ENCODE results near the gene PRND. TPM values are rescaled to one million over a fixed set of nuclear protein-coding genes. Genes with fewer than 3 reads are reported as not detected.

The PRND gene
- total RNA-seq, 8 experiments from 2014 or later = 0.08 to 37.8 (median 0.29) TPM; not detected in 1

- 40 to 100% (median 100%) methylated on average over 1 to 4 of the region's 4 CpGs; no CpG with 5 or more reads in 3 of the 10 experiments for WGBS, 10 experiments
- no peak overlapping the region for H3K27ac ChIP-seq
- ATAC-seq (replicated peaks in 6 of 8) = peak in 1 of 8 experiments; percentile 39
- no peak overlapping the region for H3K4me3 ChIP-seq
- H3K4me1 ChIP-seq (replicated peaks in 1 of 2) = no peaks in the 10 kb centered on the region
- in situ Hi-C loops (cut with MboI; ENCODE audit: low pct_unique_long_range_greater_than_20kb in 2 of 9, low sequenced_read_pairs in 9 of 9, unreplicated experiment in 9 of 9) = no loop called here
These were observed 52.5 kb downstream of the PRND start for GRCh38 chr20:4774207-4774606.

GRCh38 chr20:4775322-4776078, 53.8 kb downstream of the PRND start:
- in situ Hi-C loops (cut with MboI; ENCODE audit: low pct_unique_long_range_greater_than_20kb in 2 of 9, low sequenced_read_pairs in 9 of 9, unreplicated experiment in 9 of 9) = loop anchor here in 1 of 9 experiments (25.0 kb wide), 1 partner anchor 312 kb away; no protein-coding TSS in a partner anchor
- H3K27ac ChIP-seq = no peak overlapping the region
- H3K4me3 ChIP-seq = no peak overlapping the region
- WGBS, 10 experiments = 44 to 89% (median 74%) methylated on average over 1 to 15 of the region's 21 CpGs
- H3K4me1 ChIP-seq (replicated peaks in 1 of 2) = no peaks in the 10 kb centered on the region
- ATAC-seq (replicated peaks in 6 of 8) = no peak

GRCh38 chr20:4776079-4776630, 54.4 kb downstream of the PRND start:
- Histone ChIP-seq H3K4me3 (no peak overlapping the region), H3K27ac (no peak overlapping the region), H3K4me1 (replicated peaks in 1 of 2) (no peaks in the 10 kb centered on the region)
- 10 to 51% (median 38%) methylated on average over 2 to 3 of the region's 14 CpGs; no CpG with 5 or more reads in 6 of the 10 experiments for WGBS, 10 experiments
- in situ Hi-C loops (cut with MboI; ENCODE audit: low pct_unique_long_range_greater_than_20kb in 2 of 9, low sequenced_read_pairs in 9 of 9, unreplicated experiment in 9 of 9) = loop anchor here in 1 of 9 experiments (25.0 kb wide), 1 partner anchor 311 kb away; no protein-coding TSS in a partner anchor
- ATAC-seq (replicated peaks in 6 of 8) = no peak

Other genes starting within 250 kb of the PRND start
- gene PRNP, start 35.5 kb upstream of the PRND start, total RNA-seq = 100 to 1,000 TPM in 2 of 8 experiments, 10 to 100 TPM in 6; 25.1 to 337 (median 46.2) TPM
- 10 to 100 TPM in 2 of 8 experiments, 1 to 10 TPM in 5, under 1 TPM in 1; 0.10 to 36.8 (median 7.7) TPM for gene RASSF2, start 101.7 kb downstream of the PRND start, total RNA-seq

Data from motor neuron (in vitro differentiated cells).